Suprapubic skin (tissue), 4 donors: Measurements from ENCODE around the gene RNU1-4. TPM values are rescaled to one million over a fixed set of nuclear protein-coding genes. Genes with fewer than 3 reads are reported as not detected.
"Not testable (repeated sequence)": the region's sequence is repeated elsewhere in the genome, so short reads cannot be mapped to it uniquely, and the experiment has no call there.

Source experiments
- DNase-seq, 2 donors: peaks; one replicate each; pipeline ENCODE4 v3.0.0-alpha.2; 2019; ENCODE audit warnings: low spot score in 2 of 2
- H3K27ac ChIP-seq: fragments of 200-600 bp; sonication (generic); one replicate; pipeline ENCODE4 v1.5.1; 2019
- H3K27me3 ChIP-seq: fragments of 200-600 bp; sonication (generic); one replicate; pipeline ENCODE4 v1.5.1; 2019
- H3K36me3 ChIP-seq: fragments of 200-600 bp; sonication (generic); one replicate; pipeline ENCODE4 v1.5.1; 2019
- H3K4me1 ChIP-seq: fragments of 200-600 bp; sonication (generic); one replicate; pipeline ENCODE4 v1.5.1; 2019
- H3K4me3 ChIP-seq: fragments of 200-600 bp; sonication (generic); one replicate; pipeline ENCODE4 v1.5.1; 2019; ENCODE audit warnings: mild to moderate bottlenecking
- H3K9me3 ChIP-seq: fragments of 200-600 bp; sonication (generic); one replicate; pipeline ENCODE4 v1.5.1; 2019
- CTCF ChIP-seq, 2 donors: fragments of 200-600 bp in 1 of 2; fragments of 450-650 bp in 1 of 2; sonication (generic) in 1 of 2; IDR thresholded peaks; one replicate each; pipeline ENCODE4 v1.5.1; 2016 to 2019; ENCODE audit warnings: antibody characterized with exemption in 2 of 2, mild to moderate bottlenecking in 1 of 2, moderate library complexity in 1 of 2
- EP300 ChIP-seq: sonication (generic); formaldehyde crosslinking; IDR thresholded peaks from one replicate; pipeline ENCODE4 v1.6.1; 2017; ENCODE audit warnings: antibody characterized with exemption
- POLR2A ChIP-seq, 2 donors: fragments of 450-650 bp; IDR thresholded peaks; one replicate each; pipeline ENCODE4 v1.6.1; 2017; ENCODE audit warnings: antibody characterized with exemption in 2 of 2, mild to moderate bottlenecking in 2 of 2, moderate library complexity in 2 of 2
- POLR2AphosphoS5 ChIP-seq, 3 donors: sonication (generic); formaldehyde crosslinking; IDR thresholded peaks; one replicate each; pipeline ENCODE4 v1.6.1; 2017; ENCODE audit warnings: antibody characterized with exemption in 3 of 3
- WGBS: methylation state at CpG from one replicate; pipeline ENCODE4 v1.1.5; 2018; 5-methylcytosine and 5-hydroxymethylcytosine counted together
- total RNA-seq, 4 donors: library from RNA; depleted of rRNA; stranded (reverse); fragments of >200 nt; gene quantifications; one replicate each; pipeline ENCODE4 v1.1.0, GENCODE V29; 2016

The RNU1-4 gene
- total RNA-seq, 4 donors from 2014 or later: under 0.01 TPM

GRCh38 chr1:16720351-16721223 lies 19.7 kb upstream of the RNU1-4 start:
- Histone ChIP-seq H3K4me1 (no peaks in the 10 kb centered on the region), H3K4me3 (no peak overlapping the region), H3K27ac (no peak overlapping the region), H3K27me3 (peaks cover 56% of the 10 kb centered on the region), H3K36me3 (no peaks in the 10 kb centered on the region), H3K9me3 (no peaks in the 10 kb centered on the region)
- DNase-seq: peak; percentile 52 to 82
- TF ChIP-seq POLR2A (IDR thresholded peaks at IDR 0.05): no peak
- no peak for TF ChIP-seq POLR2AphosphoS5 (IDR thresholded peaks at IDR 0.05)
- no peak for TF ChIP-seq EP300
- no peak for TF ChIP-seq CTCF (IDR thresholded peaks at IDR 0.05)
- WGBS: 79% methylated on average over 13 of the region's 13 CpGs

- DNase-seq: peak; percentile 20 to 74
These were observed 18.3 kb upstream of the RNU1-4 start for GRCh38 chr1:16721871-16722641.

GRCh38 chr1:16724718-16725438 lies 15.4 kb upstream of the RNU1-4 start:
- Histone ChIP-seq H3K36me3 (no peaks in the 10 kb centered on the region), H3K27ac (no peak overlapping the region), H3K4me1 (no peaks in the 10 kb centered on the region), H3K4me3 (no peak overlapping the region), H3K27me3 (peaks cover 35% of the 10 kb centered on the region), H3K9me3 (no peaks in the 10 kb centered on the region)
- 74% methylated on average over 45 of the region's 45 CpGs for WGBS
- peak; percentile 77 to 87 for DNase-seq
- TF ChIP-seq EP300: no peak
- no peak for TF ChIP-seq CTCF (IDR thresholded peaks at IDR 0.05)
- TF ChIP-seq POLR2A (IDR thresholded peaks at IDR 0.05): no peak
- TF ChIP-seq POLR2AphosphoS5 (IDR thresholded peaks at IDR 0.05): no peak

More at GRCh38 chr1:16721871-16722641, 18.3 kb upstream of the RNU1-4 start:
- Histone ChIP-seq H3K36me3 (no peaks in the 10 kb centered on the region), H3K4me1 (no peaks in the 10 kb centered on the region), H3K27me3 (peaks cover 47% of the 10 kb centered on the region), H3K4me3 (no peak overlapping the region), H3K27ac (no peak overlapping the region), H3K9me3 (no peaks in the 10 kb centered on the region)
- no peak for TF ChIP-seq POLR2AphosphoS5 (IDR thresholded peaks at IDR 0.05)
- WGBS: 80% methylated on average over 11 of the region's 11 CpGs

- H3K27ac ChIP-seq, H3K4me1 ChIP-seq, H3K9me3 ChIP-seq, H3K4me3 ChIP-seq, H3K36me3 ChIP-seq: not testable (repeated sequence)
- H3K27me3 ChIP-seq: peaks cover 35% of the 10 kb centered on the region
- 79% methylated on average over 10 of the region's 10 CpGs for WGBS
- DNase-seq: peak in 1 of 2 donors; percentile 17
These were observed 14.7 kb upstream of the RNU1-4 start for GRCh38 chr1:16725439-16726245.

- Histone ChIP-seq H3K4me3 (no peak overlapping the region), H3K9me3 (no peaks in the 10 kb centered on the region), H3K4me1 (no peaks in the 10 kb centered on the region), H3K36me3 (no peaks in the 10 kb centered on the region), H3K27ac (no peak overlapping the region), H3K27me3 (peaks cover 35% of the 10 kb centered on the region)
- 85% methylated on average over 42 of the region's 42 CpGs for WGBS
- TF ChIP-seq EP300 (no peak), CTCF (IDR thresholded peaks at IDR 0.05) (no peak), POLR2A (IDR thresholded peaks at IDR 0.05) (no peak), POLR2AphosphoS5 (IDR thresholded peaks at IDR 0.05) (no peak)
- peak; percentile 80 to 87 for DNase-seq
These were observed 12.9 kb upstream of the RNU1-4 start for GRCh38 chr1:16727190-16728111.

- H3K27ac ChIP-seq, H3K4me3 ChIP-seq, H3K4me1 ChIP-seq, H3K9me3 ChIP-seq, H3K36me3 ChIP-seq: not testable (repeated sequence)
- 70% methylated on average over 24 of the region's 24 CpGs for WGBS
- peak; percentile 52 to 82 for DNase-seq
- H3K27me3 ChIP-seq: peaks cover 35% of the 10 kb centered on the region
These were observed 11.9 kb upstream of the RNU1-4 start for GRCh38 chr1:16728243-16728949.

- not testable (repeated sequence) for DNase-seq, H3K4me1 ChIP-seq, H3K27me3 ChIP-seq, H3K27ac ChIP-seq, H3K4me3 ChIP-seq, H3K36me3 ChIP-seq, H3K9me3 ChIP-seq
- 74% methylated on average over 3 of the region's 5 CpGs for WGBS
These were observed 7.9 kb upstream of the RNU1-4 start for GRCh38 chr1:16732254-16732896.
